Neural crest cell (in vitro differentiated cells): ENCODE measurements around the gene SNX8. TPM values are rescaled to one million over a fixed set of nuclear protein-coding genes. Genes with fewer than 3 reads are reported as not detected.

Source experiments
- DNase-seq: peaks from one replicate; pipeline ENCODE4 v3.0.0; 2021; ENCODE audit warnings: low read depth, mixed read lengths, low spot score
- H3K27ac Mint-ChIP-seq: one replicate; pipeline ENCODE4 v1.8.0; 2021; ENCODE audit warnings: mild to moderate bottlenecking, mixed read lengths; ENCODE audit not compliant: unreplicated experiment
- H3K27me3 Mint-ChIP-seq: 2 replicates; pipeline ENCODE4 v1.8.0; 2021; ENCODE audit warnings: low read depth, mild to moderate bottlenecking, mixed read lengths
- H3K36me3 Mint-ChIP-seq: 2 replicates; pipeline ENCODE4 v1.8.0; 2021; ENCODE audit warnings: low read depth, mild to moderate bottlenecking, mixed read lengths
- H3K4me1 Mint-ChIP-seq: 2 replicates; pipeline ENCODE4 v1.8.0; 2021; ENCODE audit warnings: mixed read lengths
- H3K4me3 Mint-ChIP-seq: one replicate; pipeline ENCODE4 v1.8.0; 2021; ENCODE audit warnings: mild to moderate bottlenecking, mixed read lengths
- H3K9me3 Mint-ChIP-seq: 2 replicates; pipeline ENCODE4 v1.8.0; 2021; ENCODE audit warnings: mixed read lengths
- CTCF ChIP-seq: fragments of 200-600 bp; sonication (generic); conservative IDR thresholded peaks from 2 replicates; pipeline ENCODE4 v1.5.0; 2021; ENCODE audit warnings: antibody characterized with exemption, mild to moderate bottlenecking
- total RNA-seq: library from RNA; stranded (reverse); gene quantifications from 2 replicates; pipeline ENCODE4 v1.2.1, GENCODE V29; 2021

The SNX8 gene
- total RNA-seq, 1 donor from 2014 or later = 31.8 TPM

GRCh38 chr7:2331707-2332106, 17.5 kb upstream of the SNX8 start:
- no peak for DNase-seq
- H3K27me3 Mint-ChIP-seq = no peaks in the 10 kb centered on the region
- H3K36me3 Mint-ChIP-seq = no peaks in the 10 kb centered on the region
- no peak overlapping the region for H3K27ac Mint-ChIP-seq
- no peak for TF ChIP-seq CTCF
- H3K4me3 Mint-ChIP-seq = no peak overlapping the region
- no peaks in the 10 kb centered on the region for H3K4me1 Mint-ChIP-seq
- no peaks in the 10 kb centered on the region for H3K9me3 Mint-ChIP-seq

- Mint-ChIP-seq H3K27ac (no peak overlapping the region), H3K27me3 (no peaks in the 10 kb centered on the region), H3K4me3 (no peak overlapping the region), H3K4me1 (no peaks in the 10 kb centered on the region), H3K36me3 (no peaks in the 10 kb centered on the region), H3K9me3 (no peaks in the 10 kb centered on the region)
- TF ChIP-seq CTCF = no peak
- DNase-seq = no peak
Observed at GRCh38 chr7:2330493-2330892, 16.3 kb upstream of the SNX8 start.

- Mint-ChIP-seq H3K36me3 (no peaks in the 10 kb centered on the region), H3K27me3 (no peaks in the 10 kb centered on the region), H3K27ac (no peak overlapping the region), H3K9me3 (no peaks in the 10 kb centered on the region), H3K4me3 (no peak overlapping the region), H3K4me1 (no peaks in the 10 kb centered on the region)
- DNase-seq = no peak
- no peak for TF ChIP-seq CTCF
Observed at GRCh38 chr7:2326951-2327350, 12.7 kb upstream of the SNX8 start.

- no peak for TF ChIP-seq CTCF
- H3K4me1 Mint-ChIP-seq = no peaks in the 10 kb centered on the region
- no peak overlapping the region for H3K4me3 Mint-ChIP-seq
- H3K36me3 Mint-ChIP-seq = no peaks in the 10 kb centered on the region
- no peaks in the 10 kb centered on the region for H3K9me3 Mint-ChIP-seq
- no peaks in the 10 kb centered on the region for H3K27me3 Mint-ChIP-seq
- no peak overlapping the region for H3K27ac Mint-ChIP-seq
- DNase-seq = no peak
Observed at GRCh38 chr7:2325162-2325561, 10.9 kb upstream of the SNX8 start.

GRCh38 chr7:2321020-2321419, 6.8 kb upstream of the SNX8 start:
- H3K27me3 Mint-ChIP-seq = no peaks in the 10 kb centered on the region
- H3K4me1 Mint-ChIP-seq = no peaks in the 10 kb centered on the region
- TF ChIP-seq CTCF = peak; percentile 36
- H3K9me3 Mint-ChIP-seq = no peaks in the 10 kb centered on the region
- DNase-seq = no peak
- H3K36me3 Mint-ChIP-seq = no peaks in the 10 kb centered on the region
- no peak overlapping the region for H3K27ac Mint-ChIP-seq
- H3K4me3 Mint-ChIP-seq = peak overlapping the region; percentile 59
